Activated T-cell treated with anti-CD3 and anti-CD28 coated beads for 1 hour (primary cell): ENCODE results near the gene E2F3.
A peak's percentile ranks its signal among the peaks of the same experiment; 100 is the strongest.

ENCODE experiments used
- DNase-seq: peaks from one replicate; pipeline ENCODE4 v3.0.0-alpha.2; 2020; ENCODE audit warnings: low read depth

The E2F3 gene

GRCh38 chr6:20533746-20534294, 132.1 kb downstream of the E2F3 start:
- DNase-seq: no peak

GRCh38 chr6:20534295-20535262, 132.9 kb downstream of the E2F3 start, which contains the start of gene CDKAL1:
TSS of gene CDKAL1 (plus strand) at chr6:20534457. CDS start at chr6:20546351, 11,894 bp downstream.
- peak; percentile 82 for DNase-seq

GRCh38 chr6:20538131-20538662, 136.5 kb downstream of the E2F3 start:
- DNase-seq: no peak

- DNase-seq: no peak
Measured at GRCh38 chr6:20538907-20539306, 137.2 kb downstream of the E2F3 start.

GRCh38 chr6:20539387-20539786, 137.7 kb downstream of the E2F3 start:
- DNase-seq: no peak

- DNase-seq: no peak
Measured at GRCh38 chr6:20540683-20541082, 139.0 kb downstream of the E2F3 start.

GRCh38 chr6:20541382-20541781, 139.7 kb downstream of the E2F3 start:
- DNase-seq: no peak

- no peak for DNase-seq
Measured at GRCh38 chr6:20542927-20543602, 141.4 kb downstream of the E2F3 start.
